ENCODE measurements around the gene PLOD3.

Gene PLOD3

DNA sequence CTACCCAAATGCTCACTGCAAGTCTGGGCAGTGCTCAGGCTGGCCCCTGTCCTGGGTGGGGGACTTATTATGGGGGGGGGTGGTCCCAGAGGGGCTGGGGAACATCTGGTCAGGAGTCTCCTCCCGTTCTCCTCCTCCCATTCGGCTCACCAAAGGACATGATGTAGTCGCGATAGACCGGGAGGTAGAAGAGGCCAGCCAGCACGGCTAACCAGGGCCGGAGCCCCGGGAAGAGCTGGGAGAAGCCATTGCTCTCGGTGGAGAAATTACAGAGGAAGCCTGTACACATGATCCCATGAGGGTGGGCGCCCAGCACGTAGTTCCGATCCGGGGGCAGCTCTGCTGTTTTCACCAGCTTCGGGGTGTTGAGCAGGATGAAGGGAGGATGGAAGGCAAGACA is 18.9 kb downstream of the PLOD3 start:
- no peak for TF ChIP-seq ZFX (IDR thresholded peaks at IDR 0.05)
- TF ChIP-seq, protein P1, sequence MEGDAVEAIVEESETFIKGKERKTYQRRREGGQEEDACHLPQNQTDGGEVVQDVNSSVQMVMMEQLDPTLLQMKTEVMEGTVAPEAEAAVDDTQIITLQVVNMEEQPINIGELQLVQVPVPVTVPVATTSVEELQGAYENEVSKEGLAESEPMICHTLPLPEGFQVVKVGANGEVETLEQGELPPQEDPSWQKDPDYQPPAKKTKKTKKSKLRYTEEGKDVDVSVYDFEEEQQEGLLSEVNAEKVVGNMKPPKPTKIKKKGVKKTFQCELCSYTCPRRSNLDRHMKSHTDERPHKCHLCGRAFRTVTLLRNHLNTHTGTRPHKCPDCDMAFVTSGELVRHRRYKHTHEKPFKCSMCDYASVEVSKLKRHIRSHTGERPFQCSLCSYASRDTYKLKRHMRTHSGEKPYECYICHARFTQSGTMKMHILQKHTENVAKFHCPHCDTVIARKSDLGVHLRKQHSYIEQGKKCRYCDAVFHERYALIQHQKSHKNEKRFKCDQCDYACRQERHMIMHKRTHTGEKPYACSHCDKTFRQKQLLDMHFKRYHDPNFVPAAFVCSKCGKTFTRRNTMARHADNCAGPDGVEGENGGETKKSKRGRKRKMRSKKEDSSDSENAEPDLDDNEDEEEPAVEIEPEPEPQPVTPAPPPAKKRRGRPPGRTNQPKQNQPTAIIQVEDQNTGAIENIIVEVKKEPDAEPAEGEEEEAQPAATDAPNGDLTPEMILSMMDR (conservative IDR thresholded peaks at IDR 0.05): no peak
- no peak overlapping the region for H3K27ac ChIP-seq

DNA sequence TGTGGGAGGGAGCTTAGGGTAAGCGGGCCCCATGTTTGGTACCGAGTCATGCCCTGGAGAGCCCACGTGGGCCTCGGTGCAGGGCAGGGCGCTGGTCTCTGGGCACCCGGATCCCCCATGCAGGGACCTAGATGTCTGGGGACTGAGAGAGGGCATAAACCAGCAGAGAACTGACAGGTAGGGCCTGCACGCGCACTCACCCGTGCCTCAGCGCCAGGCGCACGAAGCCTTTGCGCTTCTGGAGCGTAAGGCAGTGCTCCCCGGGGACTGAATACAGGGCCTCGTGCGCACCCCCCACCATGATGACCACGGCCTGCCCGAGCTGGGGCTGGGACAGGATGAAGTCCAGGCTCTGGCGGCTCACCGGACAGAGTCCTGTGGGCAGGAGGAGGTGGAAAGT is 19.4 kb downstream of the PLOD3 start:
- no peak overlapping the region for H3K27ac ChIP-seq
- no peak for TF ChIP-seq ZFX (IDR thresholded peaks at IDR 0.05)

DNA sequence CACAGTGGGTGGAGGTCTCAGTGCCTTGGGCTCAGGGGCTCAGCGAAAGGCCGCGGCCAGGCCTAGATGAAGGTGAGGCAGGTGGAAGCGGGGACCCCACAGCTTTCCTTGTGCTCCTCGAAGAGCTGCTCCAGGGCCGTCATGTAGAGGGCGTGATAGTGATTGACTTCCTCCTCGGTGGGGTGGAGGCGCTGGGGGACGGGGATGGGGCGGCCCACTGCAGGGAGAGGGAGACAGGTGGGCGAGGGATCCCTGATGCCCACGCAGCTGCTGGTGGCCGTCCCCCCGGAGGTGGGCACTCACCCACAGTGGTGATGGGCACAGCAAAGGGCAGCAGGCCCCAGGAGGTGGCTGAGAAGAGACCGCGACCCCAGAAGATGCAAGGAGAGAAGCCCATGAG is 21.5 kb downstream of the PLOD3 start:
- TF ChIP-seq, protein P1 (conservative IDR thresholded peaks at IDR 0.05): no peak
- no peak for TF ChIP-seq ZFX (IDR thresholded peaks at IDR 0.05)
- no peak overlapping the region for H3K27ac ChIP-seq

DNA sequence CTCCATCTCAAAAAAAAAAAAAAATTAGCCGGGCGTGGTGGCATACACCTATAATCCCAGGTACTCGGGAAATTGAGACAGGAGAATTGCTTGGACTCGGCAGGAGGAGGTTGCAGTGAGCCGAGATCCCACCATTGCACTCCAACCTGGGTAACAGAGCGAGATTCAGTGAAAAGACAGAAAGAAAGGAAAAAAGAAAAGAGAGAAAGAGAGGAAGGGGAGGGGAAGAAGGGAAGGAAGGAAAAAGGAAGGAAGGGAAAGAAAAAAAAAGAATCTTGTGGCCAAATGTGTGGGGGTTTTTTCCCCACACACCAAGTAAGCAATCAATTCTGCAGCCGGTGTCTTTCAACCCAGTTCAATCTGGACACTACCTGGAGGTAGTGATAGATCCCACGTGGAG is 28.3 kb downstream of the PLOD3 start:
- TF ChIP-seq, protein P1 (conservative IDR thresholded peaks at IDR 0.05): no peak
- no peak for TF ChIP-seq ZFX (IDR thresholded peaks at IDR 0.05)
- H3K27ac ChIP-seq: no peak overlapping the region

DNA sequence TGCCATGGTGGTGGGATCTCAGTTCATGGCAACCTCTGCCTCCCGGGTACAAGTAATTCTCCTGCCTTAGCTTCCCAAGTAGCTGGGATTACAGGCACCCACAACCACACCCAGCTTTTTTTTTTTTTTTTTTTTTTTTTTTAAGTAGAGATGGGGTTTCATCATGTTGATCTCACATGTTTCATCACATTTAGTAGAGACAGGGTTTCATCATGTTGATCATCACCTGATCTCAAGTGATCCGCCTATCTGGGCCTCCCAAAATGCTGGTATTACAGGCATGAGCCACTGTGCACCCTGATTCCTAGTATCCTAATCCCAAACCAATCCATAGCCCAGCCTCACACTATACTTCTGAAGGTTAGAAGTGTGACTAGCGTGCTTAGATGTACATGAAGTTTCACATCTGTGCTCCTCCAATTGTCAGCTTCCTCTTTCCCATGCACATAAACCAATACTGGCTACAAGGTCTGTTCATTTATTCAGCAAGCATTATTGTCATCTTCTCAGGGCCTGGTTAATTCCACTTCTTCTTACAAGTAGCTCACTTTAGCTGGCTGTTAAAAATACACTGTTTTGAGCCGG is 30.4 kb downstream of the PLOD3 start:
- TF ChIP-seq, protein P1 (conservative IDR thresholded peaks at IDR 0.05): no peak
- TF ChIP-seq ZFX (IDR thresholded peaks at IDR 0.05): no peak
- H3K27ac ChIP-seq: no peak overlapping the region

DNA sequence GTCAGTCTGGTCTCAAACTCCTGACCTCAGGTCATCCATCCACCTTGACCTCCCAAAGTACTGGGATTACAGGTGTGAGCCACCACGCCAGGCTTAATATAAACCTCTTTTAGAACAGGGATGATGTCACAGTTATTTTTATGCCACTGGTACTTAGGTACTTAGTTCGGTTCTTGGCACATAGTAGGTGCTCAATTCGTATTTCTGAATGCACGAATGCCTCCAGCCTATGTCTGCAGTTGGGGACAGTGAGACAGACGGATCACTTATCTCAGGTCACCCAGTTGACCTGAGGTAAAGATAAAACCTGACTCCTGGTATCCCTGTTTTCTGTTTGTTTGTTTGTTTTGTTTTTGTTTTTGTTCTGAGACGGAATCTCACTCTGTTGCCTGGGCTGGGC is 31.2 kb downstream of the PLOD3 start:
- no peak for TF ChIP-seq ZFX (IDR thresholded peaks at IDR 0.05)
- TF ChIP-seq, protein P1 (conservative IDR thresholded peaks at IDR 0.05): no peak
- H3K27ac ChIP-seq: no peak overlapping the region

DNA sequence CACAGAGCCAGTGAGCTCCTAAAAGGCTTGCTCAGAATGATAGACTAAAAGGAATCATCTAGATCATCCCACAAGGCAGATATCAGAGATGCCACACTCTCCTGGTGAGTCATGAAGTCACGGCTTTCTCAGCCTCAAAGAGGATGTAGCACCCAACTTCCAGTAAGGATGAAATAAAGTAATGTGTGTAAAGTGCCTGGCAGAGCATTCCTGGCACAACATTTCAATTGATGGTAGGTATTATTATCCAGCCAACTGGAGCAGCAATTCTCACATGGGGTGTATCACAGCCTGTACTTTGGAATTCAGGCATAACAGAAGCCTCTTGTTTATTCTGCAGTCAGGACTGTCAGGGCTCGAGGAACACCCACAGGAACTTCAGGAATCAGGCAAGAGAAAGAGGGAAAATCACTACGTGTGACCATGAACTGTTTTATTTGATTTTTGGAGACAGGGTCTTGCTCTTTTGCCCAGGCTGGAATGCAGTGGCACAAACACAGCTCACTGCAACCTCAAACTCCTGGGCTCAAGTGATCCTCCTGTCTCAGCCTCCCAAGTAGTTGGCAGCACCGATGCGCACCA is 32.0 kb downstream of the PLOD3 start:
- no peak overlapping the region for H3K27ac ChIP-seq

More for the DNA sequence above, 32.0 kb downstream of the PLOD3 start:
- no peak for TF ChIP-seq ZFX (IDR thresholded peaks at IDR 0.05)
- TF ChIP-seq, protein P1 (conservative IDR thresholded peaks at IDR 0.05): no peak

All from C4-2B (cell line).